ENCODE measurements around the gene CES3.

Gene CES3

DNA sequence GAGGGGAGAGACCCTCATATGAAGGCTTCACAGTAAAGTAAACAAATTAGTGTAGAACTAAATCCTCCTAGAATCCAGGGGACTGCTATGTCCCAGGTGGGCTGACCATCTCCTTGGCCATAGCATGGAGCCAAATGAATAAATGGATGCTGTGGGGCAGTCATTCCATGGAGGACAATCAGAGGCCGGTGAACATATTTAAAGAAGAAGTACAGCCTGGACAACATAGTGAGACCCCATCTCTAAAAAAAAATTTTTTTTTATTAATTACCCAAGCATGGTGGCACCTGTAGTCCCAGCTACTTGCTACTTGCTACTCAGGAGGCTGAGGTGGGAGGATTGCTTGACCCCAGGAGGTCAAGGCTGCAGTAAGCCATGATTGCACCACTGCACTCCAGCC, 62.6 kb downstream of the CES3 start:
- no peaks in the 10 kb centered on the region for H3K36me3 ChIP-seq
- H3K27me3 ChIP-seq = no peaks in the 10 kb centered on the region
- H3K27ac ChIP-seq = no peak overlapping the region
- H3K4me1 ChIP-seq = peaks cover 54% of the 10 kb centered on the region
- no peak overlapping the region for H3K4me3 ChIP-seq
- no peak for TF ChIP-seq Cebpa-rat (IDR thresholded peaks at IDR 0.05)
- H3K9me3 ChIP-seq = no peaks in the 10 kb centered on the region
- H4K20me1 ChIP-seq = no peaks in the 10 kb centered on the region
- no peak overlapping the region for H3K9ac ChIP-seq
- 0 out of 2 replicates have a peak overlapping the region, but pooled peaks have one; percentile 80 for H3K4me2 ChIP-seq
